ENCODE data around the gene LIPG. TPM values are rescaled to one million over a fixed set of nuclear protein-coding genes. Genes with fewer than 3 reads are reported as not detected.

LIPG gene
- total RNA-seq, 6 experiments from 2014 or later: not detected

- no peaks in the 10 kb centered on the region for H3K9me3 Mint-ChIP-seq
Measured at GRCh38 chr18:49621301-49621700, 59.4 kb downstream of the LIPG start.

GRCh38 chr18:49621717-49622351, 60.0 kb downstream of the LIPG start:
- Mint-ChIP-seq H3K27ac (no peak overlapping the region), H3K4me1 (ENCODE audit: low read depth) (peaks cover 21% of the 10 kb centered on the region), H3K36me3 (ENCODE audit: low read depth) (no peaks in the 10 kb centered on the region), H3K9me3 (no peaks in the 10 kb centered on the region), H3K4me3 (no peak overlapping the region), H3K27me3 (ENCODE audit: insufficient read depth) (peaks cover 37% of the 10 kb centered on the region)
- no peak for TF ChIP-seq CTCF (IDR thresholded peaks at IDR 0.05)
- DNase-seq: no peak

More at GRCh38 chr18:49621301-49621700, 59.4 kb downstream of the LIPG start:
- H3K4me1 Mint-ChIP-seq (ENCODE audit: low read depth): peaks cover 21% of the 10 kb centered on the region
- H3K36me3 Mint-ChIP-seq (ENCODE audit: low read depth): no peaks in the 10 kb centered on the region
- H3K27me3 Mint-ChIP-seq (ENCODE audit: insufficient read depth): peaks cover 39% of the 10 kb centered on the region
- no peak overlapping the region for H3K4me3 Mint-ChIP-seq
- DNase-seq: no peak
- no peak overlapping the region for H3K27ac Mint-ChIP-seq
- TF ChIP-seq CTCF (IDR thresholded peaks at IDR 0.05): no peak

DNA sequence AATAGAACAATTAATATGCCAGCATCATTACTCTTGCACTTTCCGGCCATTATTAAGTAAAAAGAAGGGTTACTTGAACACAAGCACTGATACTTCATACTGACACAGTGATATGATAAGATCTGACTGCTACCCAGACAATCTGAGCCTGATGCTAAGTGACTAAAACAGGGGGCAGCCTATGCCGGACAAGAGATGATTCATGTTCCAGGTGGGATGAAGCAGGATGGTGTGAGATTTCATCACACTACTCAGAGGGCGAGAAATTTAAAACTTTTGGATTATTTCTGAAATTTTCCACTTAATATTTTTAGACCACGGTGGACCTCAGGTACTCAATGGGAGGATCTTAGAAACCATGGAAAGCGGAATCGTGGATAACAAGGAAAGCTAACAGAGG, 61.7 kb downstream of the LIPG start:
- no peaks in the 10 kb centered on the region for H3K36me3 Mint-ChIP-seq (ENCODE audit: low read depth)
- H3K4me1 Mint-ChIP-seq (ENCODE audit: low read depth): peaks cover 21% of the 10 kb centered on the region
- no peaks in the 10 kb centered on the region for H3K9me3 Mint-ChIP-seq
- no peak overlapping the region for H3K27ac Mint-ChIP-seq
- H3K27me3 Mint-ChIP-seq (ENCODE audit: insufficient read depth): peaks cover 49% of the 10 kb centered on the region
- H3K4me3 Mint-ChIP-seq: no peak overlapping the region
- TF ChIP-seq CTCF (IDR thresholded peaks at IDR 0.05): no peak
- DNase-seq: no peak

GRCh38 chr18:49625021-49625691, 63.3 kb downstream of the LIPG start:
- H3K27ac Mint-ChIP-seq: no peak overlapping the region

DNA sequence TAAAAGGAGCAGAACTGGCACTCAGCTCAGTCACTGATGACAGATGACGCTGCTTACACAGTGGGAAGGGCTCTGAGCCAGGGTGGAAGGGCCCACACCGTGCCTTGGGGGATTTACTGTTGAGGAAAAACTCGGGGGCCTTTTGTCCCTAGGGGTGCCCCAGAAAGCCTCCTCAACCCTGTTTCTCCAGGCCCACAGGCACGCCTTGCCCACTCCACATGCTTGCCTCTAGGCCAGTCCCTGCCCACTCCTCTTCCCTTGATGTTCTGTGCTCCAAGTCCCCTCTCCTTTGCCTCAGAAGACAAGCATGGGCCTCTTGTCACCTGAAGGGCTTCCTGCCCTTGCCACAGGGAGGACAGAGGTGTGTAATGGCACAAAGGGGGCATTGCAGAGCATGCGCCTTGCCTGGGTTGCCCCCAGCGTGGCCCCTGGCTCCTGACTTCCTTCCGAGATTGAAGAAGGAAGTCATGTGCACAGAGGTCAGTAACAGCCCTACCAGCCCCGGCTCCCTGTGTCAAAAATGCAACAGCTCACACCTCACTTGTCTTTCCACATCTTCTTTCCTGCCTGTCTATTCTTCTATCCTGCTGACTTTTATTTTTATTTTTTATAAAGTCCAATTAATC, 65.1 kb downstream of the LIPG start:
- Mint-ChIP-seq H3K27ac (no peak overlapping the region), H3K4me1 (ENCODE audit: low read depth) (peaks cover 11% of the 10 kb centered on the region), H3K36me3 (ENCODE audit: low read depth) (no peaks in the 10 kb centered on the region), H3K4me3 (no peak overlapping the region), H3K27me3 (ENCODE audit: insufficient read depth) (peaks cover 46% of the 10 kb centered on the region), H3K9me3 (no peaks in the 10 kb centered on the region)
- TF ChIP-seq CTCF (IDR thresholded peaks at IDR 0.05): no peak
- no peak for DNase-seq

More at GRCh38 chr18:49625021-49625691, 63.3 kb downstream of the LIPG start:
- Mint-ChIP-seq H3K4me1 (ENCODE audit: low read depth) (peaks cover 14% of the 10 kb centered on the region), H3K9me3 (no peaks in the 10 kb centered on the region), H3K36me3 (ENCODE audit: low read depth) (no peaks in the 10 kb centered on the region), H3K27me3 (ENCODE audit: insufficient read depth) (peaks cover 42% of the 10 kb centered on the region), H3K4me3 (no peak overlapping the region)
- TF ChIP-seq CTCF (IDR thresholded peaks at IDR 0.05): no peak
- no peak for DNase-seq
